Activated T-helper 2 cell treated with anti-CD3 and anti-CD28 coated beads, Interferon-gamma antibody, Interleukin-2, Interleukin-4, amounts not matched to agents 10 μg/mL and 5 μg/mL and 100 μg/mL, durations not matched to agents 14 hours and 24 hours and 36 hours (primary cell): ENCODE data around the gene TMEM151B. TPM values are rescaled to one million over a fixed set of nuclear protein-coding genes. Genes with fewer than 3 reads are reported as not detected.
A peak's percentile ranks its signal among the peaks of the same experiment; 100 is the strongest.

ENCODE experiments used
- DNase-seq: peaks from one replicate; pipeline ENCODE4 v3.0.0; 2021; ENCODE audit warnings: low spot score
- H3K27ac Mint-ChIP-seq: one replicate; pipeline ENCODE4 v1.8.0; 2021; ENCODE audit warnings: mixed read lengths
- H3K27me3 Mint-ChIP-seq: one replicate; pipeline ENCODE4 v1.8.0; 2021; ENCODE audit warnings: low read depth, mixed read lengths
- H3K36me3 Mint-ChIP-seq: one replicate; pipeline ENCODE4 v1.8.0; 2021; ENCODE audit warnings: low read depth, mixed read lengths
- H3K4me1 Mint-ChIP-seq: one replicate; pipeline ENCODE4 v1.8.0; 2021; ENCODE audit warnings: low read depth, mixed read lengths
- H3K4me3 Mint-ChIP-seq: one replicate; pipeline ENCODE4 v1.8.0; 2021; ENCODE audit warnings: low read depth, mild to moderate bottlenecking, moderate library complexity, mixed read lengths
- H3K9me3 Mint-ChIP-seq: one replicate; pipeline ENCODE4 v1.8.0; 2021; ENCODE audit warnings: mixed read lengths
- intact Hi-C: fragments of 100-400 bp; cut with micrococcal nuclease; formaldehyde crosslinking; loops from one replicate; pipeline ENCODE4 v1.15.1; 2023
- total RNA-seq: library from RNA; stranded (reverse); gene quantifications from 2 replicates; pipeline ENCODE4 v1.2.3, GENCODE V29; 2022

The TMEM151B gene
- total RNA-seq, 1 donor from 2014 or later, result not detected

- H3K36me3 Mint-ChIP-seq, result peaks cover 73% of the 10 kb centered on the region
- H3K27ac Mint-ChIP-seq, result peak overlapping the region; percentile 85
- DNase-seq, result no peak
- peak overlapping the region; percentile 78 for H3K4me3 Mint-ChIP-seq
- H3K9me3 Mint-ChIP-seq, result no peaks in the 10 kb centered on the region
- peaks cover 55% of the 10 kb centered on the region for H3K4me1 Mint-ChIP-seq
- intact Hi-C loops, result loop anchor here (1.0 to 5.0 kb wide), 5 partner anchors 7 to 621 kb away; partner anchors contain the start of genes MAD2L1BP, NFKBIE and VEGFA
- no peaks in the 10 kb centered on the region for H3K27me3 Mint-ChIP-seq
Observed at GRCh38 chr6:44257753-44258324, 12.4 kb upstream of the TMEM151B start.

- intact Hi-C loops, result loop anchor here (5.0 kb wide), 2 partner anchors 486 to 621 kb away; partner anchors contain the start of genes MAD2L1BP and VEGFA
- H3K27ac Mint-ChIP-seq, result peak overlapping the region; percentile 85
- H3K27me3 Mint-ChIP-seq, result no peaks in the 10 kb centered on the region
Observed at GRCh38 chr6:44258325-44258863, 11.9 kb upstream of the TMEM151B start.

GRCh38 chr6:44258921-44259320 lies 11.3 kb upstream of the TMEM151B start:
- peaks cover 57% of the 10 kb centered on the region for H3K4me1 Mint-ChIP-seq
- no peaks in the 10 kb centered on the region for H3K27me3 Mint-ChIP-seq
- H3K36me3 Mint-ChIP-seq, result peaks cover 71% of the 10 kb centered on the region
- H3K27ac Mint-ChIP-seq, result peak overlapping the region; percentile 85
- DNase-seq, result no peak
- H3K9me3 Mint-ChIP-seq, result no peaks in the 10 kb centered on the region
- peak overlapping the region; percentile 78 for H3K4me3 Mint-ChIP-seq
- intact Hi-C loops, result loop anchor here (5.0 kb wide), 2 partner anchors 487 to 622 kb away; partner anchors contain the start of genes MAD2L1BP and VEGFA

More at GRCh38 chr6:44258325-44258863, 11.9 kb upstream of the TMEM151B start:
- peak overlapping the region; percentile 78 for H3K4me3 Mint-ChIP-seq
- DNase-seq, result no peak
- peaks cover 57% of the 10 kb centered on the region for H3K4me1 Mint-ChIP-seq
- H3K36me3 Mint-ChIP-seq, result peaks cover 73% of the 10 kb centered on the region
- H3K9me3 Mint-ChIP-seq, result no peaks in the 10 kb centered on the region

GRCh38 chr6:44260011-44260410 lies 10.2 kb upstream of the TMEM151B start:
- intact Hi-C loops, result loop anchor here (10.0 kb wide), 1 partner anchor 195 kb away; no protein-coding TSS in a partner anchor

GRCh38 chr6:44260451-44261297 lies 9.6 kb upstream of the TMEM151B start:
- H3K27ac Mint-ChIP-seq, result peak overlapping the region; percentile 12
- H3K9me3 Mint-ChIP-seq, result no peaks in the 10 kb centered on the region
- H3K27me3 Mint-ChIP-seq, result no peaks in the 10 kb centered on the region
- H3K4me3 Mint-ChIP-seq, result no peak overlapping the region
- intact Hi-C loops, result loop anchor here (10.0 kb wide), 1 partner anchor 194 kb away; no protein-coding TSS in a partner anchor
- no peak for DNase-seq
- H3K36me3 Mint-ChIP-seq, result peaks cover 62% of the 10 kb centered on the region
- H3K4me1 Mint-ChIP-seq, result peaks cover 50% of the 10 kb centered on the region

More at GRCh38 chr6:44260011-44260410, 10.2 kb upstream of the TMEM151B start:
- Mint-ChIP-seq H3K27ac (no peak overlapping the region), H3K4me1 (peaks cover 55% of the 10 kb centered on the region), H3K9me3 (no peaks in the 10 kb centered on the region), H3K4me3 (no peak overlapping the region), H3K36me3 (peaks cover 68% of the 10 kb centered on the region), H3K27me3 (no peaks in the 10 kb centered on the region)
- no peak for DNase-seq

GRCh38 chr6:44261581-44261980 lies 8.7 kb upstream of the TMEM151B start:
- Mint-ChIP-seq H3K27me3 (no peaks in the 10 kb centered on the region), H3K9me3 (no peaks in the 10 kb centered on the region), H3K4me1 (peaks cover 48% of the 10 kb centered on the region), H3K36me3 (peaks cover 55% of the 10 kb centered on the region), H3K4me3 (no peak overlapping the region), H3K27ac (no peak overlapping the region)
- no peak for DNase-seq
- intact Hi-C loops, result loop anchor here (10.0 kb wide), 1 partner anchor 193 kb away; no protein-coding TSS in a partner anchor

- no peak for DNase-seq
- H3K27ac Mint-ChIP-seq, result peak overlapping the region; percentile 91
- intact Hi-C loops, result loop anchor here (1.0 to 10.0 kb wide), 2 partner anchors 24 to 192 kb away; no protein-coding TSS in a partner anchor
- peaks cover 52% of the 10 kb centered on the region for H3K36me3 Mint-ChIP-seq
- H3K4me3 Mint-ChIP-seq, result peak overlapping the region; percentile 97
- peaks cover 51% of the 10 kb centered on the region for H3K4me1 Mint-ChIP-seq
- H3K9me3 Mint-ChIP-seq, result no peaks in the 10 kb centered on the region
- no peaks in the 10 kb centered on the region for H3K27me3 Mint-ChIP-seq
Observed at GRCh38 chr6:44262467-44263353, 7.5 kb upstream of the TMEM151B start.

- DNase-seq, result no peak
- Mint-ChIP-seq H3K4me1 (peaks cover 46% of the 10 kb centered on the region), H3K27me3 (peaks cover 2% of the 10 kb centered on the region), H3K27ac (peak overlapping the region; percentile 91), H3K4me3 (peak overlapping the region; percentile 97), H3K36me3 (peaks cover 47% of the 10 kb centered on the region), H3K9me3 (no peaks in the 10 kb centered on the region)
- intact Hi-C loops, result loop anchor here (1.0 to 10.0 kb wide), 3 partner anchors 25 to 191 kb away; partner anchors contain the start of gene AARS2
Observed at GRCh38 chr6:44263354-44264100, 6.7 kb upstream of the TMEM151B start.

GRCh38 chr6:44264154-44265006 lies 5.9 kb upstream of the TMEM151B start:
- H3K27me3 Mint-ChIP-seq, result peaks cover 10% of the 10 kb centered on the region
- DNase-seq, result no peak
- H3K36me3 Mint-ChIP-seq, result peaks cover 40% of the 10 kb centered on the region
- peak overlapping the region; percentile 97 for H3K4me3 Mint-ChIP-seq
- peak overlapping the region; percentile 91 for H3K27ac Mint-ChIP-seq
- no peaks in the 10 kb centered on the region for H3K9me3 Mint-ChIP-seq
- H3K4me1 Mint-ChIP-seq, result peaks cover 40% of the 10 kb centered on the region
- intact Hi-C loops, result loop anchor here (1.0 to 10.0 kb wide), 6 partner anchors 7 to 190 kb away; partner anchors contain the start of genes AARS2, CDC5L, MRPL14 and SLC35B2

- Mint-ChIP-seq H3K9me3 (no peaks in the 10 kb centered on the region), H3K27me3 (peaks cover 18% of the 10 kb centered on the region), H3K36me3 (peaks cover 39% of the 10 kb centered on the region), H3K4me3 (peak within 1 kb of the TSS; percentile 97), H3K4me1 (peaks cover 43% of the 10 kb centered on the region), H3K27ac (peak within 1 kb of the TSS; percentile 91)
- intact Hi-C loops, result loop anchor here (1.0 to 10.0 kb wide), 6 partner anchors 8 to 190 kb away; partner anchors contain the start of genes AARS2, CDC5L, MRPL14 and SLC35B2
- peak; percentile 89 for DNase-seq
Observed at GRCh38 chr6:44265007-44265721, 5.1 kb upstream of the TMEM151B start, which contains the start of gene NFKBIE. Gene NFKBIE, minus strand, starts transcription at chr6:44265551. Its CDS starts 205 bp downstream, at chr6:44265346.
